WERI-Rb-1 (cell line): Measurements from ENCODE around the gene CANT1.

Experiments
- DNase-seq: peaks from one replicate; pipeline ENCODE4 v3.0.0-alpha.2; 2020
- H3K27ac ChIP-seq: fragments of 250-450 bp; sonication (Bioruptor Pico); 2 replicates; pipeline ENCODE4 v1.5.1; 2020; ENCODE audit warnings: mild to moderate bottlenecking, moderate library complexity
- H3K27me3 ChIP-seq: fragments of 250-450 bp; sonication (Bioruptor Pico); 2 replicates; pipeline ENCODE4 v1.5.1; 2021; ENCODE audit warnings: mild to moderate bottlenecking, low read depth, moderate library complexity; ENCODE audit not compliant: insufficient read depth, severe bottlenecking
- H3K36me3 ChIP-seq: fragments of 250-450 bp; sonication (Bioruptor Pico); 2 replicates; pipeline ENCODE4 v1.5.1; 2020; ENCODE audit warnings: mild to moderate bottlenecking, moderate library complexity
- H3K4me3 ChIP-seq: 2 replicates; pipeline ENCODE4 v1.5.1; 2011; ENCODE audit warnings: low read depth, mild to moderate bottlenecking, control low read depth, low read length
- H3K9me3 ChIP-seq: fragments of 250-450 bp; sonication (Bioruptor Pico); 2 replicates; pipeline ENCODE4 v1.5.1; 2021; ENCODE audit warnings: mild to moderate bottlenecking, moderate library complexity; ENCODE audit not compliant: severe bottlenecking
- TF ChIP-seq, protein P1 (sequence below): IDR thresholded peaks from 2 replicates; pipeline ENCODE4 v1.5.1; 2011; ENCODE audit warnings: low read depth, mild to moderate bottlenecking, control low read depth, inconsistent platforms, low read length

Gene CANT1

DNA sequence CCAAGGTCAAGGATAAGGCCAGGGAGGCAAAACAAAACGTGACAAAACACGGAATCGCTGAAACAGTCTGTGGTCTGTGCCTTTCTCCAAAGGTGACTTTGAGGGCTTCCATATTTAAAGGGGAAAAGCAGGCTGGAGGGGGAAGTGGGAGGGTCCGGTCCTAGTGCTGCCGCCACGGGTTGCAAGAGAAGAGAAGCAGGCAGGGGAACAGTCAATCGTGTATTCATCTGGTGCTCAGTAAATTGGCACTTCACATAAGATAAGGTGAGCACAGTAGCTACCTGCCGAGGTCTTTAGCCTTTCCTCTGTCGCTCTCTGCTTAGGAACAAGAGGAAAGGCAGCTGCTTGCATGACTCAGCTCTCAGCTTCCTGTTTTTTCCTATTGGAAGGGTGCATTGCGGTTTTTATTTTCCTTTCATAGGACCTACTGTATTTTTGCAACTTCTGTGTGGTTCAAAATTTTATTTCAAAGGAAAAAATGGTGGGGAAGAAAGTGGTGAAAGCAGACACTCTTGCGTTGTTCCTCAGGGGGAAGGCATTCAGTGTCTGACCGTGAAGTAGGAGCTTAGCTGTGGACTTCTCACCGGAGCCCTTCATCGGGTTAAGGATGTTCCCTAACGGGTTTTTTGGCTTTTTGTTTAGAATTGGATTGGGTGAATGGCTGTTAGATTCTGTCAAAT is 22.8 kb downstream of the CANT1 start:
- TF ChIP-seq, protein P1, sequence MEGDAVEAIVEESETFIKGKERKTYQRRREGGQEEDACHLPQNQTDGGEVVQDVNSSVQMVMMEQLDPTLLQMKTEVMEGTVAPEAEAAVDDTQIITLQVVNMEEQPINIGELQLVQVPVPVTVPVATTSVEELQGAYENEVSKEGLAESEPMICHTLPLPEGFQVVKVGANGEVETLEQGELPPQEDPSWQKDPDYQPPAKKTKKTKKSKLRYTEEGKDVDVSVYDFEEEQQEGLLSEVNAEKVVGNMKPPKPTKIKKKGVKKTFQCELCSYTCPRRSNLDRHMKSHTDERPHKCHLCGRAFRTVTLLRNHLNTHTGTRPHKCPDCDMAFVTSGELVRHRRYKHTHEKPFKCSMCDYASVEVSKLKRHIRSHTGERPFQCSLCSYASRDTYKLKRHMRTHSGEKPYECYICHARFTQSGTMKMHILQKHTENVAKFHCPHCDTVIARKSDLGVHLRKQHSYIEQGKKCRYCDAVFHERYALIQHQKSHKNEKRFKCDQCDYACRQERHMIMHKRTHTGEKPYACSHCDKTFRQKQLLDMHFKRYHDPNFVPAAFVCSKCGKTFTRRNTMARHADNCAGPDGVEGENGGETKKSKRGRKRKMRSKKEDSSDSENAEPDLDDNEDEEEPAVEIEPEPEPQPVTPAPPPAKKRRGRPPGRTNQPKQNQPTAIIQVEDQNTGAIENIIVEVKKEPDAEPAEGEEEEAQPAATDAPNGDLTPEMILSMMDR, result no peak
- DNase-seq, result no peak
- Histone ChIP-seq H3K36me3 (peaks cover 14% of the 10 kb centered on the region), H3K4me3 (no peak overlapping the region), H3K9me3 (no peaks in the 10 kb centered on the region), H3K27me3 (no peaks in the 10 kb centered on the region), H3K27ac (no peak overlapping the region)

DNA sequence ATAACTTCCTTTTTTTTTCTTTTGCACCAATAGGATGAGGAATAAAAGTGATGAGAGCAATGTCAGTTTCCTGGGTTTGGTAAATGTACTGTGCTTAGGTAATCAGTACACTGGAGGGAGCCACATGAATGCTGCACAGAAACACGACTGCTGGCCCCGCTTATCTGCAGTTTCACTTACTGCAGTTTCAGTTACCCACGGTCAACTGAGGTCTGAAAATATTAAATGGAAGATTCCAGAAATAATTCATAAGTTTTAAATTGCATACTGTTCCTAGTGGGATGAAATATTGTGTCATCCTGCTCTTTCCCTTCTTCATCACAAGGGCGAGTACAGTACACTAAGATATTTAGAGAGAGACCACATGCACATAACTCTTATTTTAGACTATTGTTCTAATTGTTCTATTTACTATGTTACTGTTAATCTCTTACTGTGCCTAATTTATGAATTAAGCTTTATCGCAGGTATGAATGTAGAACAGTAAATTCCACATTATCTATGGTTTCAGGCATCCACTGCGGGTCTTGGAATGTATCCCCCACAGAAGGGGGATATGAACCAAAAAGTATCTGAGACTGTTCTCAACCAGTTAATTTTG is 23.4 kb downstream of the CANT1 start:
- TF ChIP-seq, protein P1, result peak; percentile 38; the same call in 1 of the 2 replicates
- Histone ChIP-seq H3K4me3 (no peak overlapping the region), H3K27ac (no peak overlapping the region), H3K9me3 (no peaks in the 10 kb centered on the region), H3K27me3 (no peaks in the 10 kb centered on the region), H3K36me3 (peaks cover 8% of the 10 kb centered on the region)
- DNase-seq, result no peak

DNA sequence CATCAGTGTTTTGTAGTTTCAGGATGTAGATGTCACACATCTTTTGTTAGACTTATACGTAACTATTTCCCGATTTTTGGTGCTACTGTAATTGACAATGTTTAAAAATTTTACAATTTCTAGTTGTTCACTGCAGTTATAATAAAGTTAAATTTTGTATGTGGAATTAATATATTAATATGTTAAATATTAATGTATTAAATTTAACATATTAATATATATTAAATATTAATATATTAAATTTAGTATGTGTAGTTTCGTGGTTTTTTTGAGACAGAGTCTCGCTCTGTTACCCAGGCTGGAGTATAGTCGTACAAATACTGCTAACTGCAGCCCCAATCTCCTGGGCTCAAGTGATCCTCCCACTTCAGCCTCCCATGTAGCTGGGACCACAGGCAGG is 24.2 kb downstream of the CANT1 start:
- TF ChIP-seq, protein P1, result no peak
- DNase-seq, result no peak
- H3K36me3 ChIP-seq, result peaks cover 4% of the 10 kb centered on the region; the same call in 1 of the 2 replicates
- H3K4me3 ChIP-seq, result no peak overlapping the region
- H3K27me3 ChIP-seq, result no peaks in the 10 kb centered on the region
- no peak overlapping the region for H3K27ac ChIP-seq
- no peaks in the 10 kb centered on the region for H3K9me3 ChIP-seq

DNA sequence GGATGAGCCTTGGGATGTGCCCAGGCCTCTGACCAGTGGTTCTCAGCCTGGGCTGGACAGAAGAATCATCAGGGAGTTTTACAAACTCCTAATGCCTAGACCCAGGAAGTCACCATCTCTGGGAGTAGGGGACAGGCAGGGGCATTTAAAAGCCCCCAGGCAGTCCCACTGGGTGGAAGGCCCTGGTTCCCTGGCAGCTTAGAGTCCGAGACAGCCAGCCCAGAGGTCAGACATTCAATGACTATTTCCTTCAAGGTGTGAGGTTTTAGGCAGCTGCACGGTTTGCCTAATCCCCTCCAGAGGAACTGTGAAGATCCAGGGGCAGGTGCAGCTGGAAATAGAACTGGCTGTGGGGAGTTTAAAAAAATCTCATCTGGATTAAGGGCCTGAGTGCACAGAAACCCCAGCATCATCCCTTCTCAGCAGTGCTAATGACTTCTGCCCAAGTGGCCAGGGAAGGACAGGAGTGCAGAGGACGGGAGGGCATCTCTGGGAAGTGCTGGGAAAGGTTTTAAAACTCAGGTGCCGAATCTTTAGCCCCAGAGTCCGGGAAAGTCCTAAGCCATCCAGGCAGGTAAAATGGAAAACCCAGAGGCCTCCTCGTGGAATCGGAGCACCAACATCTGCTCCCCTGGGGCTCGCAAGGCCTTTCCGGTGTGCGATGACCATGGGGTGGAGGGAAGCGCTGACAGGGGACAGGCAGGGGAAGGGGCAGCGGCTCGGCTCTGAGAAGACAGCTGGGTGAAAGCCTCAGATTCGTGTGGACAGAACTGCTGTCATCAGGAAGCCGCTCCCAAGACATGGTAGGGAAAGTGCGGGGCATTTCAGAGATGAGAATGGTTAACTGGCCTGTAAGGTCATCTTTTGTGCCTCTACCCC is 28.3 kb downstream of the CANT1 start:
- Histone ChIP-seq H3K9me3 (no peaks in the 10 kb centered on the region), H3K4me3 (peak overlapping the region; percentile 6), H3K27ac (peak overlapping the region; percentile 51), H3K36me3 (no peaks in the 10 kb centered on the region), H3K27me3 (no peaks in the 10 kb centered on the region)
- TF ChIP-seq, protein P1, result no peak
- DNase-seq, result peak; percentile 89

DNA sequence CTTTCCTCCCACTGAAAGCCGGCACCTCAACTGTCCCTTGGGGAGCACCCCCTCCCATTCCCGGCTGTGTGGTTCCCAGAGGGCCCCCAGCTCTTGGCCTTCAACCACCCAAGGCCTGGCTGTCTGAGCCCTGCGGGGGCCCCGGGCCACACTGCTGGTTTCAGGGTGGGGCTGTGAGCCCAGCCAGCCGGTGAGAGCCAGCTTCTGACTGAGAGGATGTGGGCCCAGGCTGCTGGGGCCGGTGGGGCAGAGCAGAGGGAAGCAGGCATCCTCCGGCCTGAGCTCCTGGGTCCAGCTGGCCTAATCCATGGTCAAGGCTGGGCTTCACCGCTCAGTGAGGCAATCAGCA is 29.0 kb downstream of the CANT1 start:
- Histone ChIP-seq H3K36me3 (no peaks in the 10 kb centered on the region), H3K4me3 (no peak overlapping the region), H3K9me3 (no peaks in the 10 kb centered on the region), H3K27me3 (no peaks in the 10 kb centered on the region), H3K27ac (peak overlapping the region; percentile 51)
- peak; percentile 49 for DNase-seq
- TF ChIP-seq, protein P1, result no peak
